Upper lobe of right lung (tissue), 1 donor: ENCODE data around the gene PLAA. TPM values are rescaled to one million over a fixed set of nuclear protein-coding genes. Genes with fewer than 3 reads are reported as not detected.

Source experiments
- ATAC-seq: fragments of 200-7000 bp; cut with Tn5 transposase; one replicate; pipeline ENCODE4 v1.9.1; 2020; ENCODE audit warnings: mild to moderate bottlenecking, moderate library complexity
- DNase-seq: peaks from one replicate; pipeline ENCODE4 v3.0.0-alpha.2; 2020
- H3K27ac ChIP-seq: fragments of 200-600 bp; one replicate; pipeline ENCODE4 v1.8.0; 2022
- H3K27me3 ChIP-seq: fragments of 200-600 bp; one replicate; pipeline ENCODE4 v1.8.0; 2022; ENCODE audit warnings: mild to moderate bottlenecking
- H3K36me3 ChIP-seq: fragments of 200-600 bp; one replicate; pipeline ENCODE4 v1.8.0; 2022
- H3K4me1 ChIP-seq: fragments of 200-600 bp; one replicate; pipeline ENCODE4 v1.8.0; 2022
- H3K4me3 ChIP-seq: fragments of 200-600 bp; one replicate; pipeline ENCODE4 v1.8.0; 2022; ENCODE audit warnings: mild to moderate bottlenecking
- H3K9me3 ChIP-seq: fragments of 200-600 bp; one replicate; pipeline ENCODE4 v1.8.0; 2022
- intact Hi-C: fragments of 100-400 bp; cut with DNase I; formaldehyde crosslinking; loops from one replicate; pipeline ENCODE4 v1.11.0; 2022
- total RNA-seq: library from RNA; stranded (reverse); fragmentation: NEBNext Ultra II Directional; extraction: Animal tissue kit (Norgen Biotek cat#: 25700); gene quantifications from one replicate; pipeline ENCODE4 v1.2.1, GENCODE V29; 2021
- TF ChIP-seq, protein P1 (sequence below): fragments of 200-600 bp; IDR thresholded peaks from one replicate; pipeline ENCODE4 v1.8.0; 2022; ENCODE audit warnings: antibody characterized with exemption
- donor health status: DM: no; HTN: yes; CAD: no; lungs with severe emphysema.

PLAA gene
- total RNA-seq, 1 donor from 2014 or later, result 22.1 TPM

- intact Hi-C loops, result no loop called here
- TF ChIP-seq, protein P1, sequence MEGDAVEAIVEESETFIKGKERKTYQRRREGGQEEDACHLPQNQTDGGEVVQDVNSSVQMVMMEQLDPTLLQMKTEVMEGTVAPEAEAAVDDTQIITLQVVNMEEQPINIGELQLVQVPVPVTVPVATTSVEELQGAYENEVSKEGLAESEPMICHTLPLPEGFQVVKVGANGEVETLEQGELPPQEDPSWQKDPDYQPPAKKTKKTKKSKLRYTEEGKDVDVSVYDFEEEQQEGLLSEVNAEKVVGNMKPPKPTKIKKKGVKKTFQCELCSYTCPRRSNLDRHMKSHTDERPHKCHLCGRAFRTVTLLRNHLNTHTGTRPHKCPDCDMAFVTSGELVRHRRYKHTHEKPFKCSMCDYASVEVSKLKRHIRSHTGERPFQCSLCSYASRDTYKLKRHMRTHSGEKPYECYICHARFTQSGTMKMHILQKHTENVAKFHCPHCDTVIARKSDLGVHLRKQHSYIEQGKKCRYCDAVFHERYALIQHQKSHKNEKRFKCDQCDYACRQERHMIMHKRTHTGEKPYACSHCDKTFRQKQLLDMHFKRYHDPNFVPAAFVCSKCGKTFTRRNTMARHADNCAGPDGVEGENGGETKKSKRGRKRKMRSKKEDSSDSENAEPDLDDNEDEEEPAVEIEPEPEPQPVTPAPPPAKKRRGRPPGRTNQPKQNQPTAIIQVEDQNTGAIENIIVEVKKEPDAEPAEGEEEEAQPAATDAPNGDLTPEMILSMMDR, result no peak
- Histone ChIP-seq H3K36me3 (no peaks in the 10 kb centered on the region), H3K4me1 (peaks cover 14% of the 10 kb centered on the region), H3K9me3 (no peaks in the 10 kb centered on the region), H3K27me3 (no peaks in the 10 kb centered on the region), H3K27ac (no peak overlapping the region), H3K4me3 (no peak overlapping the region)
- ATAC-seq (no peak), DNase-seq (no peak)
Observed at GRCh38 chr9:26940779-26941178, 6.3 kb downstream of the PLAA start.

DNA sequence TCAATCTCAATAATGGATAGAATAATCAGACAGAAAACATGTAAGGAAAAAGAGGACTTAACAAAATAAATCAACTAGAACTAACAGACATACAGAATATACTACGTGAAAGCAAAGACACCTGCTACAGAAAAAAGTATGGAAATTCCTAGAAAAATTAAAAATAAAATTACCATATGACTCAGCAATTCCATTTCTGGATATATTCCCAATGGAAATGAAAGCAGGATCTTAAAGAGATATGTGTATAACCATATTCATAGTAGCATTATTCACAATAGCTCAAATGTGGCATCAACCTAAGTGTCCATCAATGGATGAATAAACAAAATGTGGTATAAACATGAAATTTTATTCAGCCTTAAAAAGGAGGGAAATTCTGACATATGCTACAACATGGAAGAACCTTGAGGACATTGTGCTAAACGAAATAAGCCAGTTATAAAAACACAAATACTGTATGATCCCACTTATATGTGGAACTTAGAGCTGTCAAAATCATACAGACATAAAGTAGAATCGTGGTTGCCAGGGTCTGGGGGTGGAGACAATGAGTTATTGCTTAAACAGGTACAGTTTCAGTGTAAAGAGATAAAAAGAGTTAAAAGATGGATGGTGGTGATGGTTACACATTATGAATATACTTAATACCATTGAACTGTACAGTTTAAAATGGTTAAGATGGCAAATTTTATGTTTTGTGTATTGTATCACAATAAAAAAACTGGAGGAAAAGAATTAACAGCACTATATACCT is 6.9 kb downstream of the PLAA start:
- no peak overlapping the region for H3K4me3 ChIP-seq
- DNase-seq (no peak), ATAC-seq (no peak)
- H3K4me1 ChIP-seq, result peaks cover 7% of the 10 kb centered on the region
- no peaks in the 10 kb centered on the region for H3K27me3 ChIP-seq
- H3K36me3 ChIP-seq, result peaks cover 4% of the 10 kb centered on the region
- intact Hi-C loops, result no loop called here
- TF ChIP-seq, protein P1, result no peak
- no peak overlapping the region for H3K27ac ChIP-seq
- no peaks in the 10 kb centered on the region for H3K9me3 ChIP-seq

GRCh38 chr9:26937816-26938371 is 9.1 kb downstream of the PLAA start:
- Histone ChIP-seq H3K36me3 (peaks cover 18% of the 10 kb centered on the region), H3K4me1 (no peaks in the 10 kb centered on the region), H3K27me3 (no peaks in the 10 kb centered on the region), H3K9me3 (no peaks in the 10 kb centered on the region), H3K27ac (no peak overlapping the region), H3K4me3 (no peak overlapping the region)
- ATAC-seq (no peak), DNase-seq (no peak)
- TF ChIP-seq, protein P1, result no peak
- intact Hi-C loops, result no loop called here

- TF ChIP-seq, protein P1, result no peak
- Histone ChIP-seq H3K27me3 (no peaks in the 10 kb centered on the region), H3K27ac (no peak overlapping the region), H3K36me3 (peaks cover 32% of the 10 kb centered on the region), H3K4me1 (no peaks in the 10 kb centered on the region), H3K4me3 (no peak overlapping the region), H3K9me3 (no peaks in the 10 kb centered on the region)
- no peak for DNase-seq
- ATAC-seq, result no peak
- intact Hi-C loops, result no loop called here
Observed at GRCh38 chr9:26935847-26936246, 11.2 kb downstream of the PLAA start.

DNA sequence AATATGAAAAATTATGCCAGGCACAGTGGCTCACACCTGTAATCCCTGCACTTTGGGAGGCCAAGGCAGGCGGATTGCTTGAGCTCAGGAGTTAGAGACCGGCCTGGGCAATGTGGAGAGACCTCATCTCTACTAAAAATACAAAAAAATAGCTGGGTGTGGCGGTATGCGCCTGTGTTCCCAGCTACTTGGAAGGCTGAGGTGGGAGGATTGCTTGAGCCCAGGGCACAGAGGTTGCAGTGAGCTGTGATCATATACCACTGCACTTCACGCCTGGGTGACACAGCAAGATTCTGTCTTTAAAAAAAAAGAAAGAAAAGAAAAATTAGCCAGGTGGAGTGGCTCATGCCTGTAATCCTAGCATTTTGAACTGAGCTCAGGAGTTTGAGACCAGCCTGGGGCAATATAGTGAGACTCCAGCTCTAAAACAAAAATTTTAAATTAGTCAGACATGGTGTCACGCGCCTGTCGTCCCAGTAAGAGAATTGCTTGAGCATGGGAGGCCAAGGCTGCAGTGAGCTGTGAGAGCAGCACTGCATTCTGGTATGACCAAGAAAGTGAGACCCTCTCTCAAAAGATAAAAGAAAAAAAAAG is 18.0 kb downstream of the PLAA start:
- peaks cover 67% of the 10 kb centered on the region for H3K36me3 ChIP-seq
- H3K9me3 ChIP-seq, result no peaks in the 10 kb centered on the region
- no peak for DNase-seq
- H3K4me3 ChIP-seq, result no peak overlapping the region
- H3K27me3 ChIP-seq, result no peaks in the 10 kb centered on the region
- ATAC-seq, result no peak
- no peak overlapping the region for H3K27ac ChIP-seq
- H3K4me1 ChIP-seq, result no peaks in the 10 kb centered on the region
- intact Hi-C loops, result no loop called here
- TF ChIP-seq, protein P1, result no peak
